ENCODE results near the gene MTO1. TPM values are rescaled to one million over a fixed set of nuclear protein-coding genes. Genes with fewer than 3 reads are reported as not detected.
A peak's percentile ranks its signal among the peaks of the same experiment; 100 is the strongest.

MTO1 gene
- total RNA-seq, 4 donors from 2014 or later, result 31.0 to 42.8 (median 37.9) TPM

DNA sequence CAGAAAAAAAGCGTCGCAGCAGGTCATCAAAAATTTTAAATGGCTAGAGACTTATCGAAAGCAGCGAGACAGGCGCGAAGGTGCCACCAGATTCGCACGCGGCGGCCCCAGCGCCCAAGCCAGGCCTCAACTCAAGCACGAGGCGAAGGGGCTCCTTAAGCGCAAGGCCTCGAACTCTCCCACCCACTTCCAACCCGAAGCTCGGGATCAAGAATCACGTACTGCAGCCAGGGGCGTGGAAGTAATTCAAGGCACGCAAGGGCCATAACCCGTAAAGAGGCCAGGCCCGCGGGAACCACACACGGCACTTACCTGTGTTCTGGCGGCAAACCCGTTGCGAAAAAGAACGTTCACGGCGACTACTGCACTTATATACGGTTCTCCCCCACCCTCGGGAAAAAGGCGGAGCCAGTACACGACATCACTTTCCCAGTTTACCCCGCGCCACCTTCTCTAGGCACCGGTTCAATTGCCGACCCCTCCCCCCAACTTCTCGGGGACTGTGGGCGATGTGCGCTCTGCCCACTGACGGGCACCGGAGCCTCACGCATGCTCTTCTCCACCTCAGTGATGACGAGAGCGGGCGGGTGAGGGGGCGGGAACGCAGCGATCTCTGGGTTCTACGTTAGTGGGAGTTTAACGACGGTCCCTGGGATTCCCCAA is 59.3 kb downstream of the MTO1 start, which contains the start of gene EEF1A1:
TSS of gene EEF1A1 (minus strand) at position 345 of the 663 bp plus-strand sequence. CDS start 1,006 bp downstream, outside the sequence.
- H3K9me3 ChIP-seq, result no peaks in the 10 kb centered on the region
- H3K27me3 ChIP-seq, result no peaks in the 10 kb centered on the region
- TF ChIP-seq, protein P1, sequence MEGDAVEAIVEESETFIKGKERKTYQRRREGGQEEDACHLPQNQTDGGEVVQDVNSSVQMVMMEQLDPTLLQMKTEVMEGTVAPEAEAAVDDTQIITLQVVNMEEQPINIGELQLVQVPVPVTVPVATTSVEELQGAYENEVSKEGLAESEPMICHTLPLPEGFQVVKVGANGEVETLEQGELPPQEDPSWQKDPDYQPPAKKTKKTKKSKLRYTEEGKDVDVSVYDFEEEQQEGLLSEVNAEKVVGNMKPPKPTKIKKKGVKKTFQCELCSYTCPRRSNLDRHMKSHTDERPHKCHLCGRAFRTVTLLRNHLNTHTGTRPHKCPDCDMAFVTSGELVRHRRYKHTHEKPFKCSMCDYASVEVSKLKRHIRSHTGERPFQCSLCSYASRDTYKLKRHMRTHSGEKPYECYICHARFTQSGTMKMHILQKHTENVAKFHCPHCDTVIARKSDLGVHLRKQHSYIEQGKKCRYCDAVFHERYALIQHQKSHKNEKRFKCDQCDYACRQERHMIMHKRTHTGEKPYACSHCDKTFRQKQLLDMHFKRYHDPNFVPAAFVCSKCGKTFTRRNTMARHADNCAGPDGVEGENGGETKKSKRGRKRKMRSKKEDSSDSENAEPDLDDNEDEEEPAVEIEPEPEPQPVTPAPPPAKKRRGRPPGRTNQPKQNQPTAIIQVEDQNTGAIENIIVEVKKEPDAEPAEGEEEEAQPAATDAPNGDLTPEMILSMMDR (IDR thresholded peaks at IDR 0.05), result peak in 2 of 5 experiments; percentile 6 to 25
- TF ChIP-seq POLR2A (IDR thresholded peaks at IDR 0.05), result peak; percentile 99 to 100
- peak; percentile 95 to 100 for TF ChIP-seq EP300 (IDR thresholded peaks at IDR 0.05)
- peaks cover 2 to 57% (median 31%) of the 10 kb centered on the region in 4 donors for H3K4me1 ChIP-seq
- H3K27ac ChIP-seq, result peak within 1 kb of the TSS; percentile 100
- 0% methylated on average over 52 to 53 of the region's 53 CpGs for WGBS, 2 donors
- peak; percentile 99 for DNase-seq (ENCODE audit: low spot score in 2 of 2)
- peaks cover 2 to 34% (median 11%) of the 10 kb centered on the region in 3 donors for H3K36me3 ChIP-seq
- peak within 1 kb of the TSS; percentile 71 to 91 (median 82) for H3K4me3 ChIP-seq

DNA sequence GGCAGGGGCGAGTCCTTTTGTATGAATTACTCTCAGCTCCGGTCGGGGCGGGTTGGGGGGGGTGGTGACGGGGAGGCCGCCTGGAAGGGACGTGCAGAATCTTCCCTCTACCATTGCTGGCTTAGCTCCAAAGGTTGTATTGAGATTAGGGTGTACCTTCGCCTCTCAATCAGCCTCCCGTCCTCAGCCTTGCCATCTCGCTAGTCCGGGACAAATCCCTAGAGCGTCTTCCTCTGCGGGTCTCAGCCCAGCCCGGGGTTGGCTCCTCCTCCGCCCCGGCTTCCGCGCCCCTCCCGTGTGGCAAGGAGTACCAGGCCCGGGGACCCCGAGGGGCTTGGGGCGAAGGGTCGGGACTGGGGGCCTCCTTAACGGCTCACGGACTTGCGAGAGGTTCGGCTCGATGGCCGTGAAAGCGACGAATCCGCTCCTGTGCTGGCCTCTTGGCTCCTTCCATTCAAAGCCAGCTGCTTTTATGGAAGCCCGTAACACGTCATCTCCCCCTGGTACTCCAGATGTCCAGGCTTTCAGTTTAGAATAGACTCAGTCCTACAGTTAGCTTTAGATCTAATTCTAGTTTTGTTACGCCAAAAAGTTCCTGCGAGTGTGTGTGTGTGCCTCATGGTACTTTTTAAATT is 59.9 kb downstream of the MTO1 start:
- peak overlapping the region; percentile 100 for H3K27ac ChIP-seq
- peaks cover 2 to 50% (median 27%) of the 10 kb centered on the region in 4 donors for H3K4me1 ChIP-seq
- peak in 1 of 2 donors; percentile 62 for DNase-seq (ENCODE audit: low spot score in 2 of 2)
- peak overlapping the region; percentile 71 to 91 (median 80) for H3K4me3 ChIP-seq
- WGBS, 2 donors, result 0% methylated on average over 26 to 31 of the region's 36 CpGs
- no peaks in the 10 kb centered on the region for H3K27me3 ChIP-seq
- peak in 1 of 2 donors; percentile 62 for TF ChIP-seq POLR2A (IDR thresholded peaks at IDR 0.05)
- TF ChIP-seq EP300 (IDR thresholded peaks at IDR 0.05), result no peak
- TF ChIP-seq, protein P1 (IDR thresholded peaks at IDR 0.05), result peak in 1 of 5 experiments; percentile 10
- peaks cover 2 to 27% (median 11%) of the 10 kb centered on the region in 3 donors for H3K36me3 ChIP-seq
- no peaks in the 10 kb centered on the region for H3K9me3 ChIP-seq

DNA sequence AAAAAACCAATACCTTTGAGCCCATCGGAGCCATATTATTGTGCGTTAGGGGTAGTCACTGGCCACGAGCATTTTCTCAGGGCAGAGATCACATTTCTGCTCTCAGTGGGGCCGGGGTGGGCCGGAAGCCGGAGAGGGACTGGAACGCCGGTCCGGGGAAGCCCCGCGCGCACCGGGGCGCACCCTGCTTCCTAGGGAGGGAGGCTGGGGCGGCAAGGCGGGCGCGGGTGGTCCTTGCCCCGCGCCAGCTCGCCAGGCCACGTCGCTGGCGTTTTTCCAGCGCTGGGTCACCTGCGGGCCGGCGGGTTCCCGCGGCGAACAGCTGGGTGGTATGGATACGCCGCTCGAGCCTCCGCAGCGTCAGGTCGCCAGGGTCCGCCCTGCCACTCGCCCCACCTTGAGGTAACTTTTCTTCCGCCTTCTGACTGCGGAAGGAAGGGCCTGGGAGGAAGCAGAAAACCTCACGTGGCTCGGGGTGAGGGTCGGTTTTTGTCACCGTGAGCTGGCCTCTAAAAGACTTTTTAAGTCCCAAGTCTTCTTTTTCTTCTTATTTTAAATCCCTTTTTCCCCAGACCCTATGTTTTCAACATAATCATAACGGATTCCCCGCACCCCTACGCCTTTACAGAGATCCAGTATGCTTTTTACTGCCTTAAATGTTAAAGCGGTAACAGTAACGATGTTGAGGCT is 62.0 kb downstream of the MTO1 start:
- H3K36me3 ChIP-seq, result peaks cover 0 to 9% (median 2%) of the 10 kb centered on the region in 3 donors
- H3K27ac ChIP-seq, result peak overlapping the region; percentile 100
- H3K4me3 ChIP-seq, result peak overlapping the region; percentile 35 to 80 (median 62)
- peak; percentile 24 to 58 for DNase-seq (ENCODE audit: low spot score in 2 of 2)
- 5 to 11% methylated on average over 28 to 50 of the region's 50 CpGs for WGBS, 2 donors
- TF ChIP-seq POLR2A (IDR thresholded peaks at IDR 0.05), result peak; percentile 11 to 59
- TF ChIP-seq, protein P1 (IDR thresholded peaks at IDR 0.05), result peak in 1 of 5 experiments; percentile 21
- peak in 1 of 2 donors; percentile 74 for TF ChIP-seq EP300 (IDR thresholded peaks at IDR 0.05)
- H3K9me3 ChIP-seq, result no peaks in the 10 kb centered on the region
- peaks cover 2 to 32% (median 14%) of the 10 kb centered on the region in 4 donors for H3K4me1 ChIP-seq
- H3K27me3 ChIP-seq, result no peaks in the 10 kb centered on the region

DNA sequence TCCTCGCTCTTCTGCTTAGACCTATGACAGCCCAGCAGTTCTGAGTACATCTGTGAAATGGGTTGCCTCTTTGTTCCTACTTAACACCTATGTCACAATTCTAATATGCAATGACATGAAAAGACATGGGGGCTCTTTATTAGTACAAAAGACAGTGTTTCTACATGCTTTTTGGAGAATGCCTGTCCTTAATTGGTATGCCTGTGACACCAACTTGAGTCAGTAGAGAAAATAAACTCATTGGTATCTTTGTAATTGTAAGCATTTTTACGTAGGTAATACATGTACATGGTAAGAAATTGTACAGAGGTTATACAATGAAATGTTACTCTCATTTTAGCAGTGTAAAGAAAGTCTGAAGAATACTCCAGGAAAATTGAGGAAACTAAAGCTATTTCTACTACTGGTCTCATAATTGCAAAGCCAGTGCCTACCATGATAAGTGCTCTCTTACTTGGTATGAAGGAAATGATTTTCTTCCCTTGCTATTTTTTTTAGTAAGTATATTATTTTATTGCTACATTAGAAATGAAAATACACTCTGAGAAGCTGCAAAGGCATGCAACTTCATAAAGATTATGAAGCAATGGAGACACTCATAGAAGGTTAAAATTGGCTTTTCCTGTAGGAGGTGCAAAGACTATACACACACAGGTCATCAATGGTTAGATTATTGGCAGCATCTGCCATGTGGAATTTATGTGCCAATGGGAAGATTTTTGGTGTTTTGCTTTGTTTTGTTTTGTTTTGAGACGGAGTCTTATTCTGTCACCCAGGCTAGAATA is 64.2 kb downstream of the MTO1 start:
- no peak for DNase-seq (ENCODE audit: low spot score in 2 of 2)
- Histone ChIP-seq H3K4me3 (no peak overlapping the region), H3K36me3 (no peaks in the 10 kb centered on the region), H3K27me3 (no peaks in the 10 kb centered on the region), H3K9me3 (no peaks in the 10 kb centered on the region), H3K4me1 (peaks cover 2 to 21% (median 10%) of the 10 kb centered on the region in 4 donors), H3K27ac (no peak overlapping the region)
- 86 to 89% methylated on average over 3 of the region's 3 CpGs for WGBS, 2 donors
- TF ChIP-seq, protein P1 (IDR thresholded peaks at IDR 0.05), result no peak
- TF ChIP-seq POLR2A (IDR thresholded peaks at IDR 0.05), result no peak
- no peak for TF ChIP-seq EP300 (IDR thresholded peaks at IDR 0.05)
